ENCODE measurements around the gene C16orf87. TPM values are rescaled to one million over a fixed set of nuclear protein-coding genes. Genes with fewer than 3 reads are reported as not detected.

Gene C16orf87
- polyA plus RNA-seq, 3 donors: 26.3 to 29.1 (median 26.5) TPM

- no peak for DNase-seq
Observed at GRCh38 chr16:46763147-46763546, 67.8 kb downstream of the C16orf87 start.

GRCh38 chr16:46762583-46762982, 68.4 kb downstream of the C16orf87 start:
- DNase-seq: no peak

- DNase-seq: no peak
Observed at GRCh38 chr16:46759309-46759708, 71.7 kb downstream of the C16orf87 start.

- DNase-seq: no peak
Observed at GRCh38 chr16:46757339-46758050, 73.5 kb downstream of the C16orf87 start.

- no peak for DNase-seq
Observed at GRCh38 chr16:46756772-46757171, 74.2 kb downstream of the C16orf87 start.

GRCh38 chr16:46753015-46753414, 78.0 kb downstream of the C16orf87 start:
- no peak for DNase-seq

GRCh38 chr16:46751381-46751780, 79.6 kb downstream of the C16orf87 start:
- no peak for DNase-seq

GRCh38 chr16:46748775-46749705, 81.9 kb downstream of the C16orf87 start:
- DNase-seq: no peak

- no peak for DNase-seq
Observed at GRCh38 chr16:46747777-46748651, 83.0 kb downstream of the C16orf87 start, which contains the start of gene MYLK3. Gene MYLK3, minus strand, starts transcription at chr16:46748344. Its CDS starts 151 bp downstream, at chr16:46748193.

GRCh38 chr16:46746821-46747776, 83.9 kb downstream of the C16orf87 start:
- no peak for DNase-seq

Other genes starting within 250 kb of the C16orf87 start
- 10 to 100 TPM in 1 of 3 donors, 1 to 10 TPM in 2; 8.7 to 10.0 (median 9.6) TPM for gene SHCBP1, start 209.8 kb downstream of the C16orf87 start, polyA plus RNA-seq (ENCODE audit: insufficient read length in 3 of 3)
- gene VPS35, start 142.0 kb downstream of the C16orf87 start, polyA plus RNA-seq (ENCODE audit: insufficient read length in 3 of 3): 100 to 1,000 TPM; 144 to 178 (median 148) TPM
- gene ORC6, start 141.5 kb downstream of the C16orf87 start, polyA plus RNA-seq (ENCODE audit: insufficient read length in 3 of 3): 10 to 100 TPM; 15.0 to 35.9 (median 33.1) TPM
- gene MYLK3, start 82.8 kb downstream of the C16orf87 start, polyA plus RNA-seq (ENCODE audit: insufficient read length in 3 of 3): 1 to 10 TPM in 2 of 3 donors, under 1 TPM in 1; 0.67 to 1.8 (median 1.0) TPM
- gene GPT2, start 53.2 kb upstream of the C16orf87 start, polyA plus RNA-seq (ENCODE audit: insufficient read length in 3 of 3): 10 to 100 TPM; 31.2 to 36.7 (median 33.3) TPM
- 10 to 100 TPM; 75.1 to 88.0 (median 84.2) TPM for gene DNAJA2, start 142.5 kb upstream of the C16orf87 start, polyA plus RNA-seq (ENCODE audit: insufficient read length in 3 of 3)

Measured in renal pelvis (tissue), 4 donors.